NCI-H510A treated with DMSO at 0.1 percent for 48 hours (cell line): Measurements from ENCODE around the gene PATE2.

ENCODE experiments used
- DNase-seq: peaks from one replicate; lab custom pipeline; 2025; lab: John Stamatoyannopoulos, UW

The PATE2 gene

DNA sequence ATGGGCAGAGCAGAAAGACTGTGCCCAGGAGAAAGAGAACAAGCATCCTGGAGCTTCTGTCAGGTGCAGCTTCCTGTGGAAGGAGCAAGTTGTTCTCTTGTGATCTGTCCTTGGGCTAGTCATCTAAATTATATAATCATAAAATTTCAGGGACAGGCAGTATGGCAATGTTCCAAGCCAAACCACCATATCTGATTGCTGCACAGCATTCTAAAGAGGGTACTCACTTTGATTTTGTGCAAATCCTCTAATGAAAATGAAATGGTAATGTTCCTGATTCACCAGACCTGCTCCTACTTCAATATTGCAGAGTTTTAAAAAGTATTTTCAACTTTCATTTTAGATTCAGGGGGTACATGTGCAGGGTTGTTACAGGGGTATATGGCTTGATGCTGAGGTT is at the start of gene PATE2:
TSS of gene PATE2 (minus strand) at position 101 of the 400 bp plus-strand sequence. CDS start at position 46, 55 bp downstream.
- DNase-seq, result no peak

DNA sequence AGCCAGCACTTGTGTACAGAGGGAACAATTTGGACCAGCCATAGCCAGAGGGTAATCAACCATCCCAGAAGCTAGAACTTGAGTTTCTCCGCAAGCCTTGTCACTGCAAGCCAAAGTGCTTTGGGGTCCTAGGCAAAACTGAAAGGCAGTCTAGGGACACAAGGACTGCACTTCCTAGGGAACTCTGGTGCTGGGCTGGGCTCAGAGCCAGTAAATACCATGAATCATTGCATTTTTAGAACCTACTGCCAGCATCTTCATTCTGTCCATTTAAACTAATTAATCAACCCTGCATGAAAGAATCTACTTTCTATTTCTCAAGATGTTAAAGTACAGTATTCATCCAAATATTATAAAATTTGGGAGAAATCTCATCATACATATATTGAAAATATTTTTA is 29.3 kb upstream of the PATE2 start:
- DNase-seq, result no peak

DNA sequence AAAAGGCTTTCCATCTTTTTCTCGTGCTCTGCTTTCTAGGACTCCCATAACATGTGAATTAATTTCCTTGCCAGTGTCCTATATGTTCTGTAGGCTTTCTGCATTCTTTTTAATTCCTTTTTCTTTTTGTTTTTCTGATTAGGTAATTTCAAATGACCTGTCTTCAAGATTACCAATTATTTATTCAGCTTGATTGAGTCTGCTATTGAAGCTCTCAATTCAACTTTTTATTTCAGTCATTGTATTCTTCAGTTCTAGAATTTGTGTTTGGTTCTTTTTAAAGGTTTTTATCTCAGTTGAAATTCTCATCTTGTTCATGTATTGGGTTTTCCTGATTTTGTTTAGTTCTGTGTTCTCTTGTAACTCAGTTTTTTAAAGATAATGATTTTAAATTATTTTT is 23.8 kb upstream of the PATE2 start:
- no peak for DNase-seq

- no peak for DNase-seq
Observed at GRCh38 chr11:125799808-125800207, 21.2 kb upstream of the PATE2 start.

DNA sequence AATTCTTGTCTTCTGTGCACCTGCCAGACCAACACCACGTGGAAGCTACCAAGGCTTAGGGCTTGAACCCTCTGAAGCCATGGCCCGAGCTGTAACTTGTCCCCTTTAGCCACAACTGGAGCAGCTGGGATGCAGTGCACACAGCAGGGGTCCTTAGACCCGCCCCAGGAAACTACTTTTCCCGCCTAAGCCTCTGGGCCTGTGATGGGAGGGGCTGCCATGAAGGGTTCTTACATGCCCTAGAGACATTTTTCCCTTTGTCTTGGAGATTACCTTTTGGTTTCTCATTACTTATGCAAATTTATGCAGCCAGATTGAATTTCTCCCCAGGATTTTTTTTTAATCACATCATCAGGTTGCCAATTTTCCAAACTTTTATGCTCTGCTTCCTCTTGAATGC is 19.0 kb upstream of the PATE2 start:
- no peak for DNase-seq

DNA sequence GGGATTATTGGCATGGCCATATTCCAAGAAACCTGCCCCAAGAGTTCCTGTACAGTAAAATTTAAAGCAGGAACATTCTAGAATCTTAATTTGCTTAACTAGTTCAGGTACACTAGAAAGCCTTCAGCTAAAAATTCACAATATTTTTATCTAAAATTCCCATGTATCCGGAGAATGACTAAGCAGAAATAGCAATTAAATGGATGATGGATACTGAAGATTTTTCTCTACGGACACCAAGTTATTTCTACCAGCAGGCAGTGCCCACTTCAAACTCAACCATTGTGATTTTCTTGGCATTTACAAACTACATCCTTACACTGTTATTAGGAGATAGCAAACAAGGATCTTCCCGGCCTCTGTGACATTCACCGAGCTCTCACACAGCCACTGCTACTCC is 12.2 kb upstream of the PATE2 start:
- DNase-seq, result no peak

DNA sequence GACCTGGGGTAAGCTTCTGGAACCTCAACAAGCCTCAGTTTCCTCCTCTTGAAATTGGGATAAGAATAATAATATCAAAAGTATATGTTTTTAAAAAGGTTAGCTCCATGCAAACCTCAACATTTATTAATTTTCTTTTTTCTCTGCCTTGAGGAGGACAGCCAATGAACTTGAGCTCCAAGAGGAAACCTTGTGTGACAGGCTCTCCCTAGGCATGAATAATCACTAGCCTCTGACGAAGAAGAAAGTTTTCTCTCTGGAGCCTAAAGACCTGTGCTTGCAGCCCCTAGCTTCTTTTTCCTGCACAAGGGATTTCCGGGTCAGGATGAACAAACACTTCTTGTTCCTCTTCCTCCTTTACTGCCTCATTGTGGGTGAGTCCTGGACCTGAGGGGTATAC is 9.2 kb upstream of the PATE2 start, which contains the start of gene PATE3:
TSS of gene PATE3 (plus strand) at position 301 of the 400 bp plus-strand sequence. CDS start at position 326, 25 bp downstream.
- no peak for DNase-seq

DNA sequence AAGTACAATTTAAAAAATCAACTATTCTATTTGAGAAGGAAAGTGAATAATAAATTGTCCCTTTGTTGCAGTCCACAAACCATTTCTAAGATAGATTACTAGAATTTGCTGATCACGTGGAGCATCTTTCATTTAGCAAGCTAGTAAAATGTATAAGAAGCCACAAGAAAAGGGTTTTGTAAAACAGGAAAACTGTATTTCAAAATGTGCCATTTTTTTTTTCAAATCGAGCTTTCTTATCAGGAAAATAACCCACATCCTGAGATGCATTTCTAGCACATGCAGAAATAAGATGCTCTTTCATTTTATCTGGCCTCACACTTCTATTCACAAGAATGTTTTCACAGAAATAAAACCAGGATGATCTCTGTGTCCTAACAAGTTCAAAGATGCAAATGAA is 6.0 kb upstream of the PATE2 start:
- DNase-seq, result no peak

- DNase-seq, result no peak
Observed at GRCh38 chr11:125777309-125777708, 1.3 kb downstream of the PATE2 start.

DNA sequence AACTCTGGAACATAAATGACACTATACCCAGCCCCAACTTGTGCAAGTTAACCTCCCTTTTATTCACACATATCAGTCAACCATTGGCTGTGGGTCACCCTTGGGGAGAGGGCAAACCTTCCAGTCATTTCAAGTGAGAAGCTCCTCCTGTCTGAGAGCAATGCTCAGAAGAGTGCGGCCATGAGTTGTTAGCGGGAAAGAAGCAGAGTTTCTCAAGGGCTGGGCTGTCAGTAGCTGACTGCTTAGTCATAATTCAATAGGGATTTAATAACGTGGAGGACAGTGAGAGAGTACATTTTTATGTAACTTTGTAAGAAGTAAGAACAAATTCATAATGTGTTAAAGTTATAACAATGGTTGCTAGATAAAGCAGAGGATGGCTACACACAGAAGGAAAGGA is 5.1 kb downstream of the PATE2 start:
- no peak for DNase-seq

DNA sequence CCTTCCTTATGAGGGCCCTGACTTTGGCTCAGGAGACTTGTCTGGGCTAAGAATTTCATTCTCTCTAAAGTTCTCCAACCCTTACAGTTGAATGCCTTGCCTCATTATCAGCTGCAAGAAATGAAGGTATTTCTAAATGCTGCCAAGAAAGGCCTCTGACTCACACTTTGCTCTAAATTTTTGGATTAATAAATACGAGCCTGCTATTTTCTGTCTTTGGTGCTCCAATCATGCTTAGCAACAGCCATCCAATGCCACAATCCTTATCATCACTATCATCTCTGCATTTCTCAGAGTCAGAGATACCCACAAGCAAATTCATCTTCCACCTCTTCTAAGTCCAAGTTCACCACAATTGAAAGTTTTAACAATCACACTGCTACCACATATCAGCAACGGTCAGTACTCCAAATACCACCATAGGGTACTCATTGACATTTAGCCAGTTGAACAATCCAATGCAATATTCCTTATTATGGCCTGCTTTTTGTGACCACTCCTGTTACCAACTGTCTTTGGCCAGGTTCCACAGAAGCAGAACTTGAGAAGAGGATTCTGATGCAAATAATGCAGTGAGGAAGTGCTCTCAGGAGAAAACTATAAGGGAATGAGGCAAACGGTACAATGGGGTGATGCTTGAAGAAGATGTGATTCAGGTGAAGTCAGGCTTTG is 5.7 kb downstream of the PATE2 start:
- no peak for DNase-seq

GRCh38 chr11:125770583-125770982 is 8.0 kb downstream of the PATE2 start:
- no peak for DNase-seq

DNA sequence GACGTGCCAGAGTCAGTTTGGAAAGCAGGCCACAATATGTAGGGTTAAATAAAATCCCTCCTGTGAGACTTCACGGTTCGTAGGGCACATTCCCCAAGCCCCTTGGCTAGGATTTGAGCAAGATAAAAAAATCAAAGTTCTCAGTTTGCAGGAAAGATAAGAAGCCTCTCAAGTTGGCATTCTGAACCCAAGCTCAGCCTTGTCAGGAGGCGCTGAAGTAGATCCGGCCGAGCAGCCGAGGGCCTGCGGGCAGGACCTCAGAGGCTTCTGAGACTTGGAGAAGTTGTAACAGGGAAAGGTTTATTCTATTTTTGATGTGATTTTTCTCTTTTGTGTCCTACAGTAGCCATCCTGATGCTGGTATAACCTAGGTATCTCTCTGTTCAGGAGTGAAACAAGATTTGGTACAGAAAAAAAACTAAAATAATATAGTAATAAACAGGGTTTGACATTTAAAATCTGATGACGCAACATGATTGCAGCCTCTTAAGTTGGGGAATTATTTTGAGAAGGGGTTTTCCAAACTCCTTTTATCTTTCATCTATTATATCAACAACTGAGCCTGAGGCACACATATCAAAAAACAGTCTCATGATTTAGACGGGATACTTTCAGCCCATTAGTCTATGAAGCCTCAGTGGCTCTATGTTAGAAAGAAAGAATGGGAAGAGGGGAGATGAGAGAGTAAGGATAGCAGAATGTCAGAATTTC is 10.1 kb downstream of the PATE2 start:
- DNase-seq, result no peak

- DNase-seq, result no peak
Observed at GRCh38 chr11:125766251-125766650, 12.4 kb downstream of the PATE2 start.

- no peak for DNase-seq
Observed at GRCh38 chr11:125763483-125763882, 15.1 kb downstream of the PATE2 start.

- DNase-seq, result no peak
Observed at GRCh38 chr11:125762445-125762844, 16.2 kb downstream of the PATE2 start.

DNA sequence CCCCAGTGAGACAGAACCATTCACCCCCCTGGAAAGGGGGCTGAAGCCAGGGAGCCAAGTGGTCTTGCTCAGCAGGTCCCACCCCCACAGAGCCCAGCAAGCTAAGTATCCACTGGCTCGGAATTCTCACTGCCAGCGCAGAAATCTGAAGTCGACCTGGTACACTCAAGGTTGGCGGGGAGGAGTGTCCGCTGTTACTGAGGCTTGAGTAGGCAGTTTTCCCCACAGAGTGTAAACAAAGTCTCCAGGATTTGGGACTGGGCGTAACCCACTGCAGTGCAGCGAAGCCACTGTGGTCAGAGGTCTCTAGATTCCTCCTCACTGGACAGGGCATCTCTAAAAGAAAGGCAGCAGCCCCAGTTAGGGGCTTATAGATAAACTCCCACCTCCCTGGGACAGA is 22.6 kb downstream of the PATE2 start:
- DNase-seq, result no peak

GRCh38 chr11:125750629-125751028 is 28.0 kb downstream of the PATE2 start:
- DNase-seq, result no peak

DNA sequence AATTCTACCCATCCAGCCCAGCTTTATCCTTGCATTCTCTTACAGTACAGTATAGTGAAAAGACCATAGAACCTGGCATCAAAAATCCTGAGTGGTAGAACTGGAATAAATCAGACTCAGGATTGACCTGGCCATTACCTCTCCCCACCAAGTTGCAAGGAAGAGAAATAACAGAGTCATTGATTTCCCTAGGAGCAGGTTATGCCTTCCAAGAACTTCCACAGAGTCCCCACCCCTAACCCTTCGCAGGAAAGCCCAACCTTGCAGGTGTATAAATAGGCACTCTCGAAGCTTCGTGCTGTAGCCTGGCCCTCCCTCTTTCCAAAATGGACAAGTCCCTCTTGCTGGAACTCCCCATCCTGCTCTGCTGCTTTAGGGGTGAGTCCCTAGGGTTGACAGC is 32.6 kb downstream of the PATE2 start, which contains the start of gene PATE1:
TSS of gene PATE1 (plus strand) at position 301 of the 400 bp plus-strand sequence. CDS start at position 327, 26 bp downstream.
- DNase-seq, result no peak

DNA sequence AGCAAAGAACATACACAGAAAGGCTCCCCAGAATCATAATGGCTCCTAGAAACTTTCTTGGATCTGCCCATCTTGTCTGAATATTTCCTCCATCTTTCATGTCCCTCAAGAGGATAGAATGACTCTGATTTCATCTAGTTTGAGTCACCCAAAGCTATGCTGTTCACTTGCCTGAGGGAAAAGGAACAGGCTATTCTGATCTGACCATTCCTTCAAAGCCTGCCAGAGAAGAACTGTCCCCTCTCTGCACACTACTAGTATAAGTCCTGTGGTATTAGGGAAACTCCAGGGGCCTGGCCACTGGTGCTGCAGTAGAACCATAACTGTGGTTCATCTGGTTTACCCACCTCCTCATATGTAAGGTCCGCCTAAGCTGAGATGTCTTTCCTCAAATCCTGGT is 34.9 kb downstream of the PATE2 start:
- no peak for DNase-seq

- DNase-seq, result no peak
Observed at GRCh38 chr11:125740617-125741016, 38.0 kb downstream of the PATE2 start.

GRCh38 chr11:125728969-125729368 is 49.7 kb downstream of the PATE2 start:
- DNase-seq, result no peak
